Measurements from ENCODE around the gene TMCC2. TPM values are rescaled to one million over a fixed set of nuclear protein-coding genes. Genes with fewer than 3 reads are reported as not detected.
"Not testable (repeated sequence)": the region's sequence is repeated elsewhere in the genome, so short reads cannot be mapped to it uniquely, and the experiment has no call there.

TMCC2 gene
- total RNA-seq: 0.51 and 0.53 TPM in 2 replicates

GRCh38 chr1:205227584-205228013 is at the start of gene TMCC2:
TMCC2 (plus strand) TSS chr1:205227946; CDS start chr1:205228565, 619 bp downstream.
- H3K4me3 ChIP-seq (ENCODE audit: low read depth, low read length): peak within 1 kb of the TSS; percentile 43
- DNase-seq (ENCODE audit: low read depth) (peak; percentile 58), FAIRE-seq (no peak)
- no peaks in the 10 kb centered on the region for H3K36me3 ChIP-seq (ENCODE audit: control insufficient read depth, insufficient read depth, low read length)
- no peak for TF ChIP-seq CTCF (IDR thresholded peaks at IDR 0.05; ENCODE audit: insufficient read depth, low read length, severe bottlenecking)
- peaks cover 1% of the 10 kb centered on the region for H3K27me3 ChIP-seq (ENCODE audit: control insufficient read depth, insufficient read depth, low read length)

GRCh38 chr1:205179842-205180241 is 47.9 kb upstream of the TMCC2 start:
- H3K27me3 ChIP-seq (ENCODE audit: control insufficient read depth, insufficient read depth, low read length): no peaks in the 10 kb centered on the region
- FAIRE-seq (no peak), DNase-seq (ENCODE audit: low read depth) (no peak)
- no peak overlapping the region for H3K4me3 ChIP-seq (ENCODE audit: low read depth, low read length)
- TF ChIP-seq CTCF (IDR thresholded peaks at IDR 0.05; ENCODE audit: insufficient read depth, low read length, severe bottlenecking): no peak
- no peaks in the 10 kb centered on the region for H3K36me3 ChIP-seq (ENCODE audit: control insufficient read depth, insufficient read depth, low read length)

GRCh38 chr1:205180331-205180730 is 47.4 kb upstream of the TMCC2 start:
- H3K4me3 ChIP-seq (ENCODE audit: low read depth, low read length); FAIRE-seq: not testable (repeated sequence)

GRCh38 chr1:205182930-205183329 is 44.8 kb upstream of the TMCC2 start:
- H3K27me3 ChIP-seq (ENCODE audit: control insufficient read depth, insufficient read depth, low read length): no peaks in the 10 kb centered on the region
- H3K4me3 ChIP-seq (ENCODE audit: low read depth, low read length): no peak overlapping the region
- FAIRE-seq (no peak), DNase-seq (ENCODE audit: low read depth) (no peak)
- peaks cover 2% of the 10 kb centered on the region for H3K36me3 ChIP-seq (ENCODE audit: control insufficient read depth, insufficient read depth, low read length)
- no peak for TF ChIP-seq CTCF (IDR thresholded peaks at IDR 0.05; ENCODE audit: insufficient read depth, low read length, severe bottlenecking)

More at GRCh38 chr1:205180331-205180730, 47.4 kb upstream of the TMCC2 start:
- not testable (repeated sequence) for H3K27me3 ChIP-seq (ENCODE audit: control insufficient read depth, insufficient read depth, low read length); H3K36me3 ChIP-seq (ENCODE audit: control insufficient read depth, insufficient read depth, low read length); DNase-seq (ENCODE audit: low read depth)

GRCh38 chr1:205183676-205184335 is 43.9 kb upstream of the TMCC2 start:
- H3K27me3 ChIP-seq (ENCODE audit: control insufficient read depth, insufficient read depth, low read length): no peaks in the 10 kb centered on the region
- no peak for FAIRE-seq
- no peak for TF ChIP-seq CTCF (IDR thresholded peaks at IDR 0.05; ENCODE audit: insufficient read depth, low read length, severe bottlenecking)
- no peak for DNase-seq (ENCODE audit: low read depth)
- no peak overlapping the region for H3K4me3 ChIP-seq (ENCODE audit: low read depth, low read length)
- peaks cover 2% of the 10 kb centered on the region for H3K36me3 ChIP-seq (ENCODE audit: control insufficient read depth, insufficient read depth, low read length)

GRCh38 chr1:205186191-205186590 is 41.6 kb upstream of the TMCC2 start:
- FAIRE-seq: no peak
- no peaks in the 10 kb centered on the region for H3K27me3 ChIP-seq (ENCODE audit: control insufficient read depth, insufficient read depth, low read length)
- no peak for DNase-seq (ENCODE audit: low read depth)
- no peak overlapping the region for H3K4me3 ChIP-seq (ENCODE audit: low read depth, low read length)
- no peak for TF ChIP-seq CTCF (IDR thresholded peaks at IDR 0.05; ENCODE audit: insufficient read depth, low read length, severe bottlenecking)
- peaks cover 2% of the 10 kb centered on the region for H3K36me3 ChIP-seq (ENCODE audit: control insufficient read depth, insufficient read depth, low read length)
